GM20000 (cell line): ENCODE measurements around the gene UAP1.

Experiments
- DNase-seq: peaks from one replicate; pipeline ENCODE4 v3.0.0; 2012; ENCODE audit warnings: low spot score
- CTCF ChIP-seq: IDR thresholded peaks from 2 replicates; pipeline ENCODE4 v1.5.1; 2012; ENCODE audit warnings: mild to moderate bottlenecking, control low read depth; ENCODE audit errors: extremely low read depth, missing control alignments

UAP1 gene

GRCh38 chr1:162561616-162562469 lies at the start of gene UAP1:
Gene UAP1 (plus strand): TSS chr1:162561722. CDS start chr1:162566069, 4,347 bp downstream.
- no peak for TF ChIP-seq CTCF
- peak; percentile 33 for DNase-seq

GRCh38 chr1:162527314-162527713 lies 34.2 kb upstream of the UAP1 start:
- no peak for DNase-seq
- TF ChIP-seq CTCF: no peak

DNA sequence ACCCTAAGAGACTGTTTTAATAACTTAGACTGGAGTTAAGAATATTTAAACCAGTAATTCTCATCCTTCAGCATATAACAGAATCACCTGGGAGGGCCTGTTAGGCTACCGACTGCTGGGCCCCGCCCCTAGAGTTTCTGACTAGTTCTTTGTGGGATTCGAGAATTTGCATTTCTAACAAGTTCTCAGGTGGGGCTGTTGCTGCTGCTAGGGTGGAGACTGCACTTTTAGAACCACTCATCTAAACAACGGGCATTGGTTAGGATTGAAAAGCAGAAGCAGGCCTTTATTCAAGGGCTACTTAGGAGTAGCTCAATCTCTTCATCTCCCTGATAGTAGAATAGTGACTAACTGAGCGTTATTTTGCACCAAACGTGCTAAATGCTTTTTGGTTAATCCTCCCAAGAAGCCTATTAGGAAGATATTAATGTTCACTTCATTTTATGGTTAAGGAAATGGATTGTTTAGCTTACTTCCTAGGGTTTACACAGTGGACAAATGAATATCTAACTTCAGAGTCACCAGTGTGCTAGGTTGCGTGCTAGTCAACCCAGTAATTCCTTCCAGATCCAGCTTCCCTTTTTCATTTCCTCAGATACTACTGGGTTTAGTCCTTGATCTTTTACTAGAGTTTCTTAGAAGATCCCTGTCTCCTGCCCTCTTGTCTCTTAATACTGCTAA lies 31.1 kb upstream of the UAP1 start:
- no peak for TF ChIP-seq CTCF
- peak; percentile 65 for DNase-seq

GRCh38 chr1:162530988-162531319 lies 30.6 kb upstream of the UAP1 start:
- no peak for TF ChIP-seq CTCF
- no peak for DNase-seq

GRCh38 chr1:162535501-162535900 lies 26.0 kb upstream of the UAP1 start:
- no peak for TF ChIP-seq CTCF
- DNase-seq: no peak

DNA sequence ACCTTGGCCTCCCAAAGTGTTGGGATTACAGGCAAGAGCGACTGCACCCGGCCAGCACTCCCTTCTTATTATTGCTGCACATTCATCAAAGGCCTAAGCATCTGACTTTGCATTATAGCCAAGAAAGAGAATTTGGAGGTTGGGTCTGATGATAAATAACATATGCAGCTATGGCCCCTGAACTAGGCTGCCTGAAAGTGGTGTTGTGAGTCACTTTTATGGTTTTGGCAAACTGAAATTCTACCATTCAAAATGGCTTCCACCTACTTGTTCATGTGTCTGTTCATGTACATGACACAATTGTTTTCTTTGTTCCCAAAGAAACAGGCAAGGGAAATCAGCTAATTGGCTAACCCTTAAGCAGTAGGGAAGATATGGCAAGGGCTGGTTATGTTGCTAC lies 25.0 kb upstream of the UAP1 start:
- no peak for TF ChIP-seq CTCF
- no peak for DNase-seq

GRCh38 chr1:162537216-162537615 lies 24.3 kb upstream of the UAP1 start:
- TF ChIP-seq CTCF: no peak
- DNase-seq: no peak
